Psoas muscle (tissue), 8 donors: Measurements from ENCODE around the gene EFNA3. TPM values are rescaled to one million over a fixed set of nuclear protein-coding genes. Genes with fewer than 3 reads are reported as not detected.

Source experiments
- ATAC-seq, 4 donors: fragments of 200-7000 bp; cut with Tn5 transposase; one replicate each; pipeline ENCODE4 v1.9.1; 2020; ENCODE audit warnings: moderate library complexity in 3 of 4, mild to moderate bottlenecking in 2 of 4
- DNase-seq, 2 donors: peaks; one replicate each; pipeline ENCODE4 v3.0.0-alpha.2; 2020
- H3K27ac ChIP-seq: fragments of 200-600 bp; one replicate; pipeline ENCODE4 v1.8.0; 2022
- H3K27me3 ChIP-seq, 3 donors: fragments of 200-600 bp in 1 of 3; one replicate each; pipeline versions ENCODE4 v1.6.1 to v1.8.0; 2013 to 2022; ENCODE audit warnings: low read length in 2 of 3, mild to moderate bottlenecking in 2 of 3, moderate library complexity in 1 of 3; ENCODE audit not compliant: insufficient read depth in 3 of 3
- H3K36me3 ChIP-seq, 2 donors: fragments of 200-600 bp in 1 of 2; one replicate each; pipeline versions ENCODE4 v1.6.1 to v1.8.0; 2013 to 2022; ENCODE audit warnings: low read depth in 1 of 2, mild to moderate bottlenecking in 1 of 2, moderate library complexity in 1 of 2; ENCODE audit not compliant: insufficient read depth in 1 of 2
- H3K4me1 ChIP-seq: fragments of 200-600 bp; one replicate; pipeline ENCODE4 v1.8.0; 2022
- H3K4me3 ChIP-seq: fragments of 200-600 bp; one replicate; pipeline ENCODE4 v1.8.0; 2022; ENCODE audit warnings: mild to moderate bottlenecking
- H3K9me3 ChIP-seq: fragments of 200-600 bp; one replicate; pipeline ENCODE4 v1.8.0; 2022
- WGBS, 3 donors: extraction: QIAGEN DNeasy Blood & Tissue Kit; methylation state at CpG; one replicate each; pipeline versions ENCODE4 v1.1.6 to v1.1.7; 2013; 5-methylcytosine and 5-hydroxymethylcytosine counted together
- intact Hi-C, 2 donors: fragments of 100-400 bp; cut with DNase I; formaldehyde crosslinking; loops; one replicate each; pipeline versions ENCODE4 v1.11.0 to v1.14.2; 2022
- polyA plus RNA-seq, 3 donors: library from polyadenylated mRNA; stranded (reverse); fragments of 200-250 nt; gene quantifications; one replicate each; pipeline ENCODE4 v1.2.3, GENCODE V29; 2013
- total RNA-seq, 4 donors: library from RNA; stranded (reverse); fragmentation: NEBNext Ultra II Directional in 2 of 4; extraction: Animal tissue kit (Norgen Biotek cat#: 25700) in 2 of 4; gene quantifications; one replicate each; pipeline versions ENCODE4 v1.2.1 to v1.2.4, GENCODE V29; 2021 to 2023
- TF ChIP-seq, protein P1 (sequence below): fragments of 200-600 bp; IDR thresholded peaks from one replicate; pipeline ENCODE4 v1.8.0; 2022; ENCODE audit warnings: antibody characterized with exemption
- donor health status: healthy with polysubstance abuse.
- donor health status: DM: no; HTN: no; CAD: no; lungs with moderate emphysema.
- donor health status: Bipolar disorder and iron deficiency.
- donor health status: healthy.
- donor health status: DM: yes; HTN: yes; CAD: no.
- donor health status: DM: no; HTN: no; CAD: no.
- donor health status: DM: no; HTN: no; CAD: no.
- donor health status: DM: yes; HTN: yes; CAD: no.

The EFNA3 gene
- total and polyA plus RNA-seq, 7 donors, result 0.17 to 1.00 (median 0.48) TPM; not detected in 1

GRCh38 chr1:155050560-155051341, 27.9 kb upstream of the EFNA3 start, which contains the start of gene ADAM15:
Gene ADAM15, plus strand, starts transcription at chr1:155051316. Its CDS starts 71 bp downstream, at chr1:155051387.
- intact Hi-C loops, result loop anchor here in 1 of 2 donors (10.0 kb wide), 1 partner anchor 496 kb away; the partner anchor contains the start of gene UBE2Q1
- ATAC-seq, result peak; percentile 87 to 89 (median 88)

GRCh38 chr1:155051342-155051776, 27.3 kb upstream of the EFNA3 start:
- peak in 3 of 4 donors; percentile 6 to 29 (median 13) for ATAC-seq

More at GRCh38 chr1:155050560-155051341, 27.9 kb upstream of the EFNA3 start, which contains the start of gene ADAM15:
- TF ChIP-seq, protein P1, sequence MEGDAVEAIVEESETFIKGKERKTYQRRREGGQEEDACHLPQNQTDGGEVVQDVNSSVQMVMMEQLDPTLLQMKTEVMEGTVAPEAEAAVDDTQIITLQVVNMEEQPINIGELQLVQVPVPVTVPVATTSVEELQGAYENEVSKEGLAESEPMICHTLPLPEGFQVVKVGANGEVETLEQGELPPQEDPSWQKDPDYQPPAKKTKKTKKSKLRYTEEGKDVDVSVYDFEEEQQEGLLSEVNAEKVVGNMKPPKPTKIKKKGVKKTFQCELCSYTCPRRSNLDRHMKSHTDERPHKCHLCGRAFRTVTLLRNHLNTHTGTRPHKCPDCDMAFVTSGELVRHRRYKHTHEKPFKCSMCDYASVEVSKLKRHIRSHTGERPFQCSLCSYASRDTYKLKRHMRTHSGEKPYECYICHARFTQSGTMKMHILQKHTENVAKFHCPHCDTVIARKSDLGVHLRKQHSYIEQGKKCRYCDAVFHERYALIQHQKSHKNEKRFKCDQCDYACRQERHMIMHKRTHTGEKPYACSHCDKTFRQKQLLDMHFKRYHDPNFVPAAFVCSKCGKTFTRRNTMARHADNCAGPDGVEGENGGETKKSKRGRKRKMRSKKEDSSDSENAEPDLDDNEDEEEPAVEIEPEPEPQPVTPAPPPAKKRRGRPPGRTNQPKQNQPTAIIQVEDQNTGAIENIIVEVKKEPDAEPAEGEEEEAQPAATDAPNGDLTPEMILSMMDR, result peak; percentile 93
- Histone ChIP-seq H3K4me3 (peak within 1 kb of the TSS; percentile 88), H3K27me3 (no peaks in the 10 kb centered on the region), H3K27ac (peak within 1 kb of the TSS; percentile 86), H3K9me3 (no peaks in the 10 kb centered on the region), H3K4me1 (peaks cover 23% of the 10 kb centered on the region), H3K36me3 (peaks cover 0 to 28% of the 10 kb centered on the region in 2 donors)
- DNase-seq, result peak; percentile 88 to 93
- 0 to 1% (median 1%) methylated on average over 76 to 99 of the region's 99 CpGs for WGBS, 3 donors

DNA sequence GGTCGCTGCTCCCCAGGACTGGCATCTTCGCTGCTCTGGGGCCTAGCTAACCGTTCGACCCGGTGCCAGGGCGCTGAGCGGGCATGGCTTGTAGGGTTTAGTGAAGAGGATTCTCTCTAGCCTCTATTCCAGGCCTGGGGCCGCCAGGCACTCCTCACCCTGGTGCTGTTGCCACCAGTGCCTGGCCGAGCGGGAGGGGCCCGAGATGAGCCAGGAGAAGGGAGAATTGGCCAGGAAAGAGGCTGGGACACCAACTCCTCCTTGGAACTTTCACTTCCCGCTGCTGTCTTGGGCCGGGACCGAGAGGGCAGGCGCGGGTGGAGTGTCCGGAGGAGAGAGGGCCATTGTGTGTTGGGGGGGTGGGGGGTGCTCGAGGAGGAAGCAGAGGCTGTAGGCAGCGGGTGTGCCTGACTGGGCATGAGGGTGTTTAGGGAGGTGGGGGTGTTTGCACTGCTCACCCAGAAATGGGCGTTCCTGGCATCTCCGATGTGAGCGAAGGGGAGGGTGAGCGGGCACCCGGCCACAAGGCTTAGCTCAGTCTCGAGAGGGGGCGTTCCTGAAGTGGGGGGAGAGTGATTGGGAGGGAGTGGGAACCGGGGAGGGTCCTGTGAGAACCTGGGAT, 26.7 kb upstream of the EFNA3 start:
- Histone ChIP-seq H3K4me3 (peak overlapping the region; percentile 88), H3K4me1 (peaks cover 23% of the 10 kb centered on the region), H3K36me3 (peaks cover 0 to 40% of the 10 kb centered on the region in 2 donors), H3K9me3 (no peaks in the 10 kb centered on the region), H3K27ac (peak overlapping the region; percentile 86), H3K27me3 (no peaks in the 10 kb centered on the region)
- WGBS, 3 donors, result 5 to 19% (median 9%) methylated on average over 26 to 27 of the region's 27 CpGs
- TF ChIP-seq, protein P1, result no peak
- ATAC-seq (peak; percentile 7 to 36 (median 21)), DNase-seq (peak; percentile 71 to 82)
- intact Hi-C loops, result loop anchor here in 1 of 2 donors (10.0 kb wide), 1 partner anchor 497 kb away; the partner anchor contains the start of gene UBE2Q1

More at GRCh38 chr1:155051342-155051776, 27.3 kb upstream of the EFNA3 start:
- TF ChIP-seq, protein P1, result no peak
- H3K27ac ChIP-seq, result peak overlapping the region; percentile 86
- no peak for DNase-seq
- H3K4me3 ChIP-seq, result peak overlapping the region; percentile 88
- no peaks in the 10 kb centered on the region for H3K27me3 ChIP-seq
- peaks cover 23% of the 10 kb centered on the region for H3K4me1 ChIP-seq
- intact Hi-C loops, result loop anchor here in 1 of 2 donors (10.0 kb wide), 1 partner anchor 497 kb away; the partner anchor contains the start of gene UBE2Q1
- H3K36me3 ChIP-seq, result peaks cover 0 to 34% of the 10 kb centered on the region in 2 donors
- 0 to 1% (median 1%) methylated on average over 18 to 31 of the region's 31 CpGs for WGBS, 3 donors
- no peaks in the 10 kb centered on the region for H3K9me3 ChIP-seq

DNA sequence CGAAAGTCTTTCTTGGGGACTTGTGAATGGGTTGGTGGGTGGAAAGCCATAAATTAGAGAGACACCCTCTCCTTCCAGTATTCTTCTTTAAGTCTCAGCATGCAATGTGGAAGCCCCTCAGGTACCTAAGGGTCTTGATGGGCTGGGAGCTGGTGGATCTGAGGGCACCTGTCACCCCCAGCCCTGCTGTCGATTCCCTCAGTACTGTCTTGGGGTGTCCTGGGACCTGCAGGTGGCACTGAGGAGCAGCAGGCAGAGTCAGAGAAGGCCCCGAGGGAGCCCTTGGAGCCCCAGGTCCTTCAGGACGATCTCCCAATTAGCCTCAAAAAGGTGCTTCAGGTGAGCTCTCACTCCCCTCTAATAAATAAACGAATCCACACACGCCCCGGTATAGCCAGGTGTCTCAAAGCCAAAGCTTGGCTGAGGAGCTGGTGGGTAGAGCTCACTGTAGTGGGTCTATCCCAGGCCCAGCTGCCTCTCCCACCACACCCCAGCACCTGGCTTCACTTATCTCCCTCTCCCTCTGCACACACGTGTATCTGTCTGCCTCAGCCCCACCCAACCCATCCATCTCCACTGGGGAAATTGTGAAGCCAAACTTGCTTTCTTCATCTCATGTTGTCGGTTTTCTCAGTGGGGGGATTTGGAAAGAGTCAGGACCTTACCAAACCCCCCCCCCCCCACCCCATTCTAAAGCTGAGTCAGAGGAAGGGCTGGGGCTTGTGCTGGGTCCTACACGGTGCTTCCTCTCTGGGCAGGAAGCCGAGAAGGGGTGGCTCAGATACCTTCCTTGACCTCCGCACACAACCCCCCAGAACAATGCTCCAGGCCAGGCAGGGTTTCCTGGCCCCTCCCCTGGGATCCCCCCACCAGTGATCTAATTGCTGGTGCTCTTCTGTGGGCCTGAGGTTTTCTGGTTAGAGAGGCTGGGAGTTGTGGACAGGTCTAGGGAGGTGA, 25.9 kb upstream of the EFNA3 start:
- WGBS, 3 donors, result 55 to 58% (median 57%) methylated on average over 12 of the region's 12 CpGs
- peaks cover 0 to 48% of the 10 kb centered on the region in 2 donors for H3K36me3 ChIP-seq
- intact Hi-C loops, result loop anchor here in 1 of 2 donors (10.0 kb wide), 1 partner anchor 498 kb away; the partner anchor contains the start of gene UBE2Q1
- no peaks in the 10 kb centered on the region for H3K27me3 ChIP-seq
- no peaks in the 10 kb centered on the region for H3K9me3 ChIP-seq
- H3K27ac ChIP-seq, result peak overlapping the region; percentile 86
- H3K4me1 ChIP-seq, result peaks cover 23% of the 10 kb centered on the region
- H3K4me3 ChIP-seq, result peak overlapping the region; percentile 88
- TF ChIP-seq, protein P1, result peak; percentile 5
- ATAC-seq (no peak), DNase-seq (peak; percentile 41 to 71)
